Measurements from ENCODE around the gene MTG2.

The MTG2 gene

GRCh38 chr20:62182469-62183425 is at the start of gene MTG2:
Gene MTG2 (plus strand): TSS chr20:62183028. CDS start chr20:62193421, 10,393 bp downstream.
- DNase-seq (ENCODE audit: low read depth in 2 of 2) = peak; percentile 73 to 78

- DNase-seq (ENCODE audit: low read depth in 2 of 2) = no peak
Observed at GRCh38 chr20:62133051-62133845, 49.6 kb upstream of the MTG2 start.

GRCh38 chr20:62133864-62134263 is 49.0 kb upstream of the MTG2 start:
- DNase-seq (ENCODE audit: low read depth in 2 of 2) = no peak

GRCh38 chr20:62134735-62135231 is 48.0 kb upstream of the MTG2 start:
- no peak for DNase-seq (ENCODE audit: low read depth in 2 of 2)

DNA sequence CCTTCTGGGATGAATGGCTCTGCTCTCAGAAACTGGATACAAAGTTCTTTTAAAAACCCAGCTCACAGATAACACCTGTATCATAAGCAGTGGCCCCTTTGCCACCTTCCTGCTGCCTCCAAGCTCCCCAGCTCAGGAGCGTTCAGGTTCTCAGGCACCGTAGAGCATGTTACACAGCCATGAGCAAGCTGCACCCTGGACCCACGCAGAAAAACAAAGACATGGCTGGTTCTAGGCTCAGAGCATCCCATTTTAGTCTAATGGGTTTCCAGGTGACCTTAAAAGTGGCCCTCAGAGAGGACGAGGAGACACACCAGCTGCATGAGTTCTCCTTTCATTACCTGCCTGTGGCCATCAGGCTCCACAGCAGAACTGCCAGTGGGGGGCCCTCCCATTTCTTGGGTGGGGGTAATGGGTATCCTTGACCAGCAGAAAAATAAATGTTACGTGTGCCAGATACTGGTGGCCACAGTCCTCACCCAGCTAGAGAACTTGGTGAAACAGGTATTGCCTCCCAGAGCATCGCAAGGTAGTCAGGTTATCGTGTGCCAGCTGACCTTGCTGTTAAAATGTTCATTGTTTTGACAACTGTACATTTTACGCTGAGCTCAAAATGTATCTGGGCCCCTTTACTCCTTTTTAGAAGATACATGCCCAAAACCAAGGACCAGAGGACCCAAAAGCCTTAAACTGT is 47.1 kb upstream of the MTG2 start:
- no peak for DNase-seq (ENCODE audit: low read depth in 2 of 2)

DNA sequence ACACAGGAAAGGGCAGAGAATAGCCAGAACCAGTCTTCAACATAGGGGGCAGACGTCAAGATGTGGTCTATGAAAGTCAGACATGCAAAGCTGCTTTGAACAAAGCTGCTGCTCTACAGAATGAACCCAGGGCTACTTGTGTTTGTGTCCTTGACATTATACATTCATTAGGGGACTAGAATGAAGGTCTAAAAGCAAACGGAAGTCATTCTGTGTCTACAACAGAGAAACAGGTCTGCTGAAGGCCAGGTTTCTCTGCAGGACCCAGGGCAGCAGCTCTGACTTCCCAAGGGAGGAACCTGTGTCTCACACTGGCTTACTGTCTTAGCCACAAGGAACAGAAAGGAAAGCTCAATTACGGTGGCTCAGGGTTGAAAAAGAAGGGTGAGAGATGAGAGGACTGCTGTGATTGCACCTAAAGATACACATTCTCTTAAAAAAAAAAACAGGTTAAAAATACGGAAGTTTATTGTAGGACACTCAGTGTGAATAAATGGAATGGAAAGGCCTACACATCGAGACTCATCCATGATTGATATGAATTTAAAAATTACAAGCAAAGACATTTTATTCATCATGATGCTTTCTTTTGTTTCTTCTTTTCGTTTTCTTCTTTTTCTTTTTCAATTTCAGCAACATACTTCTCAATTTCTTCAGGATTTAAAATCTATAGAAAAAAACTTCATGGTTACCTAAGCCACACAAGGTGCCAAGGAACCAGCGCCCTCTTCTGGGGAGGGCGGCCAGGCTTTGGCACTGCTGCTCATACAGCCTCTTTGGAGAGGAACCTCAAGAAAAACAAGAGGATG is 46.3 kb upstream of the MTG2 start:
- DNase-seq (ENCODE audit: low read depth in 2 of 2) = no peak

- DNase-seq (ENCODE audit: low read depth in 2 of 2) = no peak
Observed at GRCh38 chr20:62137092-62137384, 45.8 kb upstream of the MTG2 start.

DNA sequence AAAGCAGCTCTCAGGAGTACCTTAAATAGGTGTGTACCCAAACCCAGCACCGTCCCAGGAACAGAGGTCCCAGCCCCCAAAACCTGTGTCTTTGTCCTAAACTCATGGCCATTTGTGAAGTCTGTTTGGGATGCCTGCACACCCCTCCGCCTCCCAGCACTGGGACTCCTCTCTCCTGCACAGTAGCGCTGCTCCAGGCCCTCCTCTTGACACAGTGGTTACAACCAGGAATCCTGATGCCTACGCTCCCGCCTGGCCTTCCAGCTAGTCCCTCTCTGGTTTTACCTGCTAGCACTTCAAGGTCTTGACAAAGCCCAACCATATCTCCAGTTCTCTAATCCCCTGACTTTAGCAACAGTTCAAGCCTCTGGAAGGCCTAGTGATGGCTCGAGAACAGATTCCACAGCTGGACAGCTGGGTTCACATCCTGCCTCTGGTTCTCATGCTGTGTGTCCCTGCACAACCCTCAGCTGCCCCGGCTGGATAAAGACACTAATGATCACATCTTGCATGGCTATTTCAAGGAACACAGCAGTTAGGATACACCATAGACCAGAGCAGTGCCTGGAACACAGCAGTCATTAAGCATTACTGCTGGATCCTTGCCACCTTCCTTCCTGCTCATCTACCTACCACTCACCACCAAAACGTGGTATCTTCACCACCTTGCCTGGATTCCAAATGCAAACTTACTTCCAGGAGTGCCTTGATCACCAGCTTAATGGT is 45.2 kb upstream of the MTG2 start:
- no peak for DNase-seq (ENCODE audit: low read depth in 2 of 2)

DNA sequence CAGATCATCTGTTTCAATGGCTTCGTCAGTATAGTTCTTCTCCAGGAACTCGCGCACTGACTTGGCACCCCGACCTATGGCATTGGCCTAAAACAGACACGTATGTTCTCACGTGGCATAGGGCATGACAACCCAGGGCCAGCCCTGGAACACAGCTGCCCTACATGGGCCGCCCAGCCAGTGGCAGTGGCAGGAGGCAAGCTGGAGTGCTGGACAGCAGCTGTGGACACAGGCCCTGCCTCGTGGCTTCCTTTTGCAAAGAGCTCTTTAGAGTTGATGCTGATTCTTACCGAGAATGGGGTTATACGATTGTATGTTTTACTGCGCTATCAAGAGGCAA is 44.7 kb upstream of the MTG2 start:
- no peak for DNase-seq (ENCODE audit: low read depth in 2 of 2)

DNA sequence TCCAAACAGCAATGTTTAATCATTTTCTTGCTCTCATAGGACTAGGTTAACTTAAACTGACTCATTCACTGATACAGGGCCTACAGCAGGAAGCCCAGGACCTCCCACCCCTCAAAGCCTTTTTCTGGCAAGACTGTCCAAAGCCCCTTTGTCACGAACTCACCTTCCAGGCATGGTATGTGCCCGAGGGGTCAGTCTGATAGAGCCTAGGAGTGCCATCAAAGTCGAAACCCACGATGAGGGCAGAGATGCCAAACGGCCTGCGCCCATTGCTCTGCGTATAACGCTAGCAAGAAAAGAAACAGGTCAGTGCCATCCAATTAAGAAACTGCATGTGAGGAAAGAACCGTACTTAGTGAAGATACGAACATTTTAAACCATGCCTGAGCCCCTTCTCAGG is 43.9 kb upstream of the MTG2 start:
- no peak for DNase-seq (ENCODE audit: low read depth in 2 of 2)

GRCh38 chr20:62139636-62140035 is 43.2 kb upstream of the MTG2 start:
- DNase-seq (ENCODE audit: low read depth in 2 of 2) = no peak

GRCh38 chr20:62141043-62141396 is 41.8 kb upstream of the MTG2 start:
- no peak for DNase-seq (ENCODE audit: low read depth in 2 of 2)

GRCh38 chr20:62141397-62142251 is 41.2 kb upstream of the MTG2 start:
- DNase-seq (ENCODE audit: low read depth in 2 of 2) = no peak

- DNase-seq (ENCODE audit: low read depth in 2 of 2) = no peak
Observed at GRCh38 chr20:62142252-62143080, 40.4 kb upstream of the MTG2 start.

DNA sequence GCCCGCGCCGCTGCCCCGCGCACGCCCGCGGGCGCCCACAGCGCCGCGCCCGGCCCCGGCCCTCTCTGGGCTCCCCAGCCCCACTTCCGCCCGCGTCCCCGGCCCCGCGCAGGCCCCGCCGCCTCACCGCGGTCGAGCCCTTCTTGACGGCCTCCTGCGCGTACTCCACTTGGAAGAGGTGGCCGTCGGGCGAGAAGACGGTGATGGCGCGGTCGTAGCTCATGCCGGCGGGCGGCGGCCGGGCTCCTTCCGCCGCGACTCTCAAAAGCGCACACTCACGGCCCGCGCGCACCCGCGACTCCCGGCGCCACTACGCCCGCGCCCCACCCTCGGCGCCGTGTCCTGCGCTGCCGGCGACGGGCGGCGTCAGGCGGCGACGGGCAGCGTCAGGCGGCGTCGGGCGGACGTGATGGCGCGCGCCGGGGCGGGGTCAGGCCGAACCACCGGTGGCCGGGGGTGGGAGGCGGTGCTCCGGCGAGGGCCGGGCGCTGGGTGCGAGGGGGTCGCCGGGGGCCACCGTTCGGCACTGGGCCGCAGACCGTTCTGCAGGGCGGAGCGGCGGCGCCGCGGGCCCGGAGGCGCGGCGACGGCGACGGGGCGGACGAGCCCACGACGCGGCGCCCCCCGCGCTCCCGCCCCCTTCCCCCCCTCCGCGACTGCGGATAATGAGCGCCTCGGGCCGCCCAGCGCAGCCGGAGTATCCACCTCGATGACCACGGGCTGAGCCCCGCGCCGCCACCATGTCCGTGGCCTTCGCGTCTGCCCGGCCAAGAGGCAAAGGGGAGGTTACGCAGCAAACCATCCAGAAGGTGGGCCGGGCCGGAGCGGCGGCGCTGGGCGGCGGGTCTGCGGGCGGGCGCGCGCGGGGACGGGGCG is 39.5 kb upstream of the MTG2 start, which contains the start of the genes PSMA7 and SS18L1:
PSMA7 (minus strand) TSS at position 314 of the 876 bp plus-strand sequence; CDS start at position 223, 91 bp downstream.
SS18L1 (plus strand) TSS at position 689 of the 876 bp plus-strand sequence; CDS start at position 741, 52 bp downstream.
- peak; percentile 58 to 67 for DNase-seq (ENCODE audit: low read depth in 2 of 2)

DNA sequence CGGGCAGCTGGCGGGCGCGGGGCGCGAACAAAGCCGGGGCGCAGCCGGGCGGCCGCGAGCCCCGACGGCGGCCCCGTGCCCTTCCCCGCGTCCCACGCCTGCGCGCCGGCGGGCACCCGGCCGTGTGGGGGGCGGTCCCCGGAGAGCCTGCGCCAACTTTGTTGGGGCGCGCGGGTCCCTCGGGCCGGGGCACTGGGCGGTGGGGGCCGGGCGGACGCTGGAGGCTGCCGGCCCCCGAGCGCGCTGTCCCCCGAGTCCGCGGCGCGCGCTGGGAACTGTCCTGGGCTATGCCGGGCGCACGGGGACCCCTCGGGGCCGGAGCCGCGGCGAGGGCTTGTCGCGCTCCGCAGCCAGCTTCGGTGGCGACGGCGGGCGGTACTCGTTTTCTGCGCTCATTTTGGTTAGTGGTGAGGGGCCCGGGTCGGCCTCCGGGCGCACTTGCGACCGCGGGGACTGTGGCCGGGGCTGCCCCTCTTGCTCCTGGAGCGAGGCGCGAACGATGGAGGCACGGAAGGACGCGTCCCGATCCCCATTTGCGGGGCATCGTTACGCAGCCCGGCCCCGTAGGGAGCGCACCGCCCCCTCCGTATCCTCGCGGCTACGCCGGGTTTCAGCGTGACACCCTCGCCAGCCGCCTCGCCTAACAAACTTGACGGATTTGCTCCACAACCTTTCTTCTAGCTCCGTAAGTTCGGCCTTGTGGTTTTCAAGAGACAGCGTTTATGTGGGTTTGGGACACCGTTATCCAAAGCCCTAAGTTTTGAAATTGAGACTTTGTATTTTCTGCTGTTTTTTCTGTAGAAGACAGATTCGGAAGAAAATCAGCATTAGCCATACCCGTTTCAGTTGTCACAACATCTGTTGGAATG is 38.6 kb upstream of the MTG2 start:
- DNase-seq (ENCODE audit: low read depth in 2 of 2) = no peak

- DNase-seq (ENCODE audit: low read depth in 2 of 2) = no peak
Observed at GRCh38 chr20:62145688-62146018, 37.2 kb upstream of the MTG2 start.

Data from fibroblast of skin of left biceps (primary cell).